Mammary microvascular endothelial cell (primary cell): ENCODE results near the gene AXDND1. TPM values are rescaled to one million over a fixed set of nuclear protein-coding genes. Genes with fewer than 3 reads are reported as not detected.

Experiments used
- total RNA-seq: library from RNA; depleted of rRNA; stranded (reverse); fragments of >200 nt; gene quantifications from 2 replicates; pipeline ENCODE4 v1.2.3, GENCODE V29; 2015

Gene AXDND1
- total RNA-seq, result 1.8 TPM in 1 of 2 replicates, not detected in the other

DNA sequence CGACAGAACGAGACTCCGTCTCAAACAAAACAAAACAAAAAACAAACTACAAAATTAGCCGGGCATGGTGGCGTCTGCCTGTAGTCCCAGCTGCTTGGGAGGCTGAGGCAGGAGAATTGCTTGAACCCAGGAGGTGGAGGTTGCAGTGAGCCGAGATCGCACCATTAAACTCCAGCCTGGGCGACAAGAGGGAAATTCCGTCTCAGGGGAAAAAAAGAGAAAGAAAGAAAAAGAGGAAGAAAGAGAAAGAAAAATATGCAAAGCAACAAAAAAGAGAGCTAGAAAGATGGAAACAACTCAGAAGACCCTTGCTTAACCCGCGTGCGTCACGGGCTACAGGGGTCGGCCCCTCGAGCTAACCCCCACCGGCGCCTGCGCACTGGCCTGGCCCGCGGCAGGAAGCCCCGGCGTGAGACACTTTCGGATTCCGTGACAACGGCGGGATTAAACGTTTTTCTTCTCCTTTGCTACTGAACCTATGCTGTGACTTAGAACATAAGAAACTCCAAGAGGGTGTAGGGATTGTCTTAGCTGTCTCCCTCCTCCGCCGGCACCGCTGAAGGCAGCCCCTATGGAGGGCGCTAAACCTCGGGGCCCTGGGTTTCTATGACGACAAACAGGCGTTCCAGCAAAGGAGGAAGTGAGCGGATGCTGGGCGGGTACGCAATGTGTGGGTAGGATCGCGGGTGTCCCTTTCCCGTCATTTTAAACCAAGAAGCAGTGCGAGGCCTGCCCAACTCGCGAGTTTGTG is at the start of gene AXDND1:
TSS of gene AXDND1 (plus strand) at position 630 of the 751 bp plus-strand sequence. CDS start 539 bp downstream, outside the sequence.

GRCh38 chr1:179575497-179576314 is 209.9 kb downstream of the AXDND1 start, which contains the start of gene NPHS2:
NPHS2 (minus strand) TSS chr1:179575948; CDS start chr1:179575864, 84 bp downstream.

DNA sequence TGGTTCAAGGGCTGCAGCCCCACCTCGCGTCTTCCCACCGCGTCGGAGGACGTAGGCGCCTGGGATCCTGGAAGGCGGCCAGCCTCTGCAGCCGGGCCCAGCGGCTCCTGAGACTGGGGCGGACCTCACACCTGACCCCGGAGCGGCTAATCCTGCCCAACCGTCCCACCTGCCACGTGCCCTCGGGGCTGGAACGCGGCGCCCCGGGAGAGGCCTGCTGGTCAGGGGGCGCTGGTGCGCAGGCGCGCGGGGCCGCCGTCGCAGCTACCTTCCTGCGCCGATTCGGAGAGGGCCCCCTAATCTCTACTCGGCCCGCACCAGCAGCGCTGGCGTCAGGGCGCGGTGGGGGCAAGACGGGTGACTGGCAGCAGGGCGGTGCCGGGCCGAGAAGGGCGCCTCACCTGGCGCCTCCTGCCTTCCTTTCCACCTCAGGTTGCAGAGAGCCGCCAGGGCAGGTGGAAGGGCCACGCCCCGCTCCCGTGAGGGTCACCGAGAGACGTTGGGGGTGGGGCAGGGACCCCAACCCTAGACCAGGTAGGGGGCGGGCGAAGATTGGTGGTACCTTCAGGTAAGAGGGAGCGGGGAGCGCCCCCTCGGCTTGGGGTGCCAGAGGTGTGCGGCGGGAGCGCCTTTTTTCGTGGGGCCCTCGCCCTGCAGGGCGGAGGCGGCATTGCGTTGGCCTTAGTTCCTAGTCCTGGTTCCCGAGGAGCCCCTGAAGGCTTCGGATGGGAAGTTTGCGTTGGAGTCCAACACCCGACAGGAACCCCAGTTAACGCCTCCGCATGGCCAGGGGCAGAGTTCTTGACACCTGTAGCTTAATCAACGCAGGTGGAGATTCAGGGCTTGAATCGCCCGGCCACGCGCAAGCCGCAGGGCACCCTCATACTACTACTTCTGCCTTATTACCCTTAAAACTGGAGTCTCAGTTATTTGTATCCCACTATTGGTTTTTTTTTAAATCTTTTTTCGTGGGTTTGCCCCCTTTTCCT is 226.1 kb downstream of the AXDND1 start, which contains the start of gene TDRD5:
TSS of gene TDRD5 (plus strand) at position 241 of the 989 bp plus-strand sequence. CDS start 784 bp downstream, outside the sequence.

Other genes starting within 250 kb of the AXDND1 start
- 45.0 and 47.9 TPM in 2 replicates for gene ABL2, start 136.3 kb upstream of the AXDND1 start, total RNA-seq
- gene SOAT1, start 72.2 kb upstream of the AXDND1 start, total RNA-seq, result 14.5 and 16.5 TPM in 2 replicates
- gene NPHS2, start 210.0 kb downstream of the AXDND1 start, total RNA-seq, result not detected in 2 replicates
- gene TDRD5, start 225.9 kb downstream of the AXDND1 start, total RNA-seq, result under 0.01 and 0.05 TPM in 2 replicates